Stomach smooth muscle (tissue), 2 donors: Measurements from ENCODE around the gene ANAPC5.

Source experiments
- H3K27ac ChIP-seq: one replicate; pipeline ENCODE4 v1.7.0; 2013; ENCODE audit warnings: mild to moderate bottlenecking, low read length, inconsistent platforms
- H3K27me3 ChIP-seq, 2 donors: one replicate each; pipeline ENCODE4 v1.7.0; 2013; ENCODE audit warnings: low read length in 2 of 2; ENCODE audit not compliant: insufficient read depth in 2 of 2, control insufficient read depth in 1 of 2
- H3K36me3 ChIP-seq, 2 donors: one replicate each; pipeline ENCODE4 v1.7.0; 2013; ENCODE audit warnings: low read length in 2 of 2; ENCODE audit not compliant: control insufficient read depth in 2 of 2, insufficient read depth in 2 of 2
- H3K4me1 ChIP-seq: one replicate; pipeline ENCODE4 v1.7.0; 2013; ENCODE audit warnings: low read length; ENCODE audit not compliant: control insufficient read depth, insufficient read depth
- H3K4me3 ChIP-seq, 2 donors: one replicate each; pipeline ENCODE4 v1.7.0; 2013; ENCODE audit warnings: low read length in 2 of 2
- H3K9ac ChIP-seq, 2 donors: one replicate each; pipeline ENCODE4 v1.7.0; 2013; ENCODE audit warnings: low read length in 2 of 2, mild to moderate bottlenecking in 1 of 2
- H3K9me3 ChIP-seq, 2 donors: one replicate each; pipeline ENCODE4 v1.7.0; 2013; ENCODE audit warnings: low read length in 2 of 2; ENCODE audit not compliant: control insufficient read depth in 2 of 2
- donor health status: healthy.
- donor health status: Pancreatic carcinoma.

ANAPC5 gene, protein sequence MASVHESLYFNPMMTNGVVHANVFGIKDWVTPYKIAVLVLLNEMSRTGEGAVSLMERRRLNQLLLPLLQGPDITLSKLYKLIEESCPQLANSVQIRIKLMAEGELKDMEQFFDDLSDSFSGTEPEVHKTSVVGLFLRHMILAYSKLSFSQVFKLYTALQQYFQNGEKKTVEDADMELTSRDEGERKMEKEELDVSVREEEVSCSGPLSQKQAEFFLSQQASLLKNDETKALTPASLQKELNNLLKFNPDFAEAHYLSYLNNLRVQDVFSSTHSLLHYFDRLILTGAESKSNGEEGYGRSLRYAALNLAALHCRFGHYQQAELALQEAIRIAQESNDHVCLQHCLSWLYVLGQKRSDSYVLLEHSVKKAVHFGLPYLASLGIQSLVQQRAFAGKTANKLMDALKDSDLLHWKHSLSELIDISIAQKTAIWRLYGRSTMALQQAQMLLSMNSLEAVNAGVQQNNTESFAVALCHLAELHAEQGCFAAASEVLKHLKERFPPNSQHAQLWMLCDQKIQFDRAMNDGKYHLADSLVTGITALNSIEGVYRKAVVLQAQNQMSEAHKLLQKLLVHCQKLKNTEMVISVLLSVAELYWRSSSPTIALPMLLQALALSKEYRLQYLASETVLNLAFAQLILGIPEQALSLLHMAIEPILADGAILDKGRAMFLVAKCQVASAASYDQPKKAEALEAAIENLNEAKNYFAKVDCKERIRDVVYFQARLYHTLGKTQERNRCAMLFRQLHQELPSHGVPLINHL

DNA sequence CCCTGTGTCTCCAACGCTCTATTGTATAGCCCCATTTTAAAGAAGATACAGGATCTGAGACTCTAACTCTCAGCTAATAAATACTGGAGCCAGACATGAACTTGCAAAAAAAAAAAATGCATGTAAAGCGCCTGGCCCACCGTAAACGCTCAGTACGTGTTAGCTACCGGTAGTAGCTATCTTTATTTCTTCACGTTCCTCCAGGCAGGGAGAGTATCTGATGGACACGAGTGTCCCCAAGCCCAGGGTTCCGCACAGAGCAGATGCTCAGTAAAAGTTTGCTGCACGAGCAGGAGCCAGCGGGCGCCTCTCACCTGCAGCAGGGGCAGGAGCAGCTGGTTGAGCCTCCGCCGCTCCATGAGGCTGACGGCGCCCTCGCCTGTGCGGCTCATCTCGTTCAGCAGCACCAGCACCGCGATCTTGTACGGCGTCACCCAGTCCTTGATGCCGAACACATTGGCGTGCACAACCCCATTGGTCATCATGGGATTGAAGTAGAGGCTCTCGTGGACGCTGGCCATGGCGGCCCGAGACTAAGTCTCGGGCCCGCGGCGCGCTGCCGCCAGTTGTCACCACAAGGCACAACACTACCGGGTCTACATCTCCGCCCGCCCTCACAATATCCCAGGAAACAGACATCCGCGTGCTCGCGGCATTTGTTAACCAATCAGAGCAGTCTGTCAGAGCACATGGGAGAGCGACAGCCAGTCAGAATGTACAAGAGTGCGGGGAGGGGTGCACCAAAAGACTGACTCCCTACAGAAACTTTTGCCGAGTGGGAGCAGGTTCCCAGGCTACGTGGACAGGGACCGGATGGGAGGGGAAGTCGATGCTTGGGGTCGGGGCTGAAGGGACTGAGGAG, at the start of gene ANAPC5:
ANAPC5 (minus strand) TSS at position 592 of the 862 bp plus-strand sequence; CDS start at position 521, 71 bp downstream.
- peak within 1 kb of the TSS; percentile 86 to 99 for H3K4me3 ChIP-seq
- H3K9ac ChIP-seq, result peak within 1 kb of the TSS; percentile 94 to 95
- H3K27me3 ChIP-seq, result no peaks in the 10 kb centered on the region
- no peaks in the 10 kb centered on the region for H3K9me3 ChIP-seq
- no peaks in the 10 kb centered on the region for H3K36me3 ChIP-seq
- peak within 1 kb of the TSS; percentile 76 for H3K27ac ChIP-seq
- H3K4me1 ChIP-seq, result peaks cover 9% of the 10 kb centered on the region

GRCh38 chr12:121400332-121401139, 48.3 kb upstream of the ANAPC5 start:
- no peaks in the 10 kb centered on the region for H3K36me3 ChIP-seq
- H3K4me1 ChIP-seq, result peaks cover 19% of the 10 kb centered on the region
- H3K27me3 ChIP-seq, result no peaks in the 10 kb centered on the region
- H3K4me3 ChIP-seq, result peak overlapping the region; percentile 83 to 92
- H3K9me3 ChIP-seq, result no peaks in the 10 kb centered on the region
- peak overlapping the region; percentile 79 for H3K27ac ChIP-seq
- H3K9ac ChIP-seq, result peak overlapping the region; percentile 65 to 86

- H3K4me1 ChIP-seq, result peaks cover 17% of the 10 kb centered on the region
- H3K36me3 ChIP-seq, result no peaks in the 10 kb centered on the region
- H3K9ac ChIP-seq, result peak within 1 kb of the TSS; percentile 65 to 86
- H3K27me3 ChIP-seq, result no peaks in the 10 kb centered on the region
- H3K9me3 ChIP-seq, result no peaks in the 10 kb centered on the region
- H3K27ac ChIP-seq, result peak within 1 kb of the TSS; percentile 79
- peak within 1 kb of the TSS; percentile 92 to 95 for H3K4me3 ChIP-seq
Measured at GRCh38 chr12:121399391-121400331, 47.5 kb upstream of the ANAPC5 start, which contains the start of gene RNF34. Gene RNF34, plus strand, starts transcription at chr12:121400118. Its CDS starts 95 bp downstream, at chr12:121400213.

GRCh38 chr12:121398355-121398754, 46.1 kb upstream of the ANAPC5 start:
- Histone ChIP-seq H3K27ac (no peak overlapping the region), H3K36me3 (no peaks in the 10 kb centered on the region), H3K9ac (no peak overlapping the region), H3K27me3 (no peaks in the 10 kb centered on the region), H3K4me1 (peaks cover 11% of the 10 kb centered on the region), H3K9me3 (no peaks in the 10 kb centered on the region), H3K4me3 (no peak overlapping the region)

DNA sequence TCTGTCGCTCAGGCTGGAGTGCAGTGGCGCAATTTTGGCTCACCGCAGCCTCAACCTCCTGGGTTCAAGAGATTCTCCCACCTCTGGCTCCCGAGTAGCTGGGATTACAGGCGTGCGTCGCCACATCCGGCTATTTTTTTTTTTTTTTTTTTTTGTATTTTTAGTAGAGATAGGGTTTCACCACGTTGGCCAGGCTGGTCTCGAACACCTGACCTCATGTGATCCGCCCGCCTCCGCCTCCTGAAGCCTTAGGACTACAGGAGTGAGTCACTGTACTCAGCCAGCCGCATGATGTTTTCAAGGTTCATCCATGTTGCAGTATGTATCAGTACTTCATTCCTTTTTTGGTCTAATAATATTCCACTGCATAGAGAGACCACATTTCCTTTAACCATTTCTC, 45.3 kb upstream of the ANAPC5 start:
- Histone ChIP-seq H3K4me3 (no peak overlapping the region), H3K27ac (no peak overlapping the region), H3K36me3 (no peaks in the 10 kb centered on the region), H3K4me1 (peaks cover 11% of the 10 kb centered on the region), H3K9me3 (no peaks in the 10 kb centered on the region), H3K27me3 (no peaks in the 10 kb centered on the region), H3K9ac (no peak overlapping the region)

- Histone ChIP-seq H3K27me3 (no peaks in the 10 kb centered on the region), H3K4me1 (no peaks in the 10 kb centered on the region), H3K4me3 (peak overlapping the region in 1 of 2 donors; percentile 0), H3K9ac (no peak overlapping the region), H3K36me3 (no peaks in the 10 kb centered on the region), H3K9me3 (no peaks in the 10 kb centered on the region), H3K27ac (no peak overlapping the region)
Measured at GRCh38 chr12:121392325-121392716, 40.1 kb upstream of the ANAPC5 start.

- Histone ChIP-seq H3K4me3 (peak overlapping the region in 1 of 2 donors; percentile 0), H3K9me3 (no peaks in the 10 kb centered on the region), H3K9ac (no peak overlapping the region), H3K27me3 (no peaks in the 10 kb centered on the region), H3K27ac (no peak overlapping the region), H3K4me1 (no peaks in the 10 kb centered on the region), H3K36me3 (no peaks in the 10 kb centered on the region)
Measured at GRCh38 chr12:121391619-121392324, 39.6 kb upstream of the ANAPC5 start.

DNA sequence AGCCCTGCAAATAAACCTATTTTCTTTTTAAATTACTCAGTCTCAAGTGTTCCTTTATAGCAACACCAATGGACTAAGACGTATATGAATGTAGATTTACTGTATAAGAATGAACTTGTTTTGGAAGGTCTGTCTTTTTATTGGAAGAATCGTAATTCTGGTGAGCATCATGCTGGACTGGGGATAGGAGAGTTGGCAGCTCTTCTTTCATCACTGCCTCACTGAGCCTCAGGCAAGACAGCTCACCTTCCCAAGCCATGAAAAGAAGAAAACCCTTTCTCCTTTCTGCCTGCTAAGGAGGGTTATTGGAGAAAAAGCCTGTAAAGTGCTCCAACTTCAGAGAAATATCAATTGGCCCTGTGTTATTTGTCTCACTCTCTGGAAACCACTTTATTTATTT, 38.6 kb upstream of the ANAPC5 start:
- H3K4me3 ChIP-seq, result no peak overlapping the region
- H3K9me3 ChIP-seq, result no peaks in the 10 kb centered on the region
- H3K27ac ChIP-seq, result no peak overlapping the region
- no peaks in the 10 kb centered on the region for H3K36me3 ChIP-seq
- no peaks in the 10 kb centered on the region for H3K27me3 ChIP-seq
- no peak overlapping the region for H3K9ac ChIP-seq
- H3K4me1 ChIP-seq, result no peaks in the 10 kb centered on the region
